HG03103 (cell line): ENCODE measurements around the gene HDAC1.
"Not testable (repeated sequence)": the region's sequence is repeated elsewhere in the genome, so short reads cannot be mapped to it uniquely, and the experiment has no call there.

Source experiments
- ATAC-seq: cut with Tn5 transposase; IDR thresholded peaks from one replicate; pipeline ENCODE4 v1.9.1; 2021; ENCODE audit warnings: low read depth; ENCODE audit not compliant: unreplicated experiment

Gene HDAC1

GRCh38 chr1:32341971-32342370 is 50.1 kb downstream of the HDAC1 start:
- no peak for ATAC-seq

GRCh38 chr1:32342704-32343103 is 50.8 kb downstream of the HDAC1 start:
- ATAC-seq, result no peak

GRCh38 chr1:32345289-32345827 is 53.5 kb downstream of the HDAC1 start:
- ATAC-seq, result no peak

- ATAC-seq, result no peak
Observed at GRCh38 chr1:32346532-32347157, 54.8 kb downstream of the HDAC1 start.

- no peak for ATAC-seq
Observed at GRCh38 chr1:32349211-32349708, 57.4 kb downstream of the HDAC1 start.

- ATAC-seq, result peak; percentile 32
Observed at GRCh38 chr1:32350785-32351398, 59.0 kb downstream of the HDAC1 start.

GRCh38 chr1:32351399-32352238 is 59.7 kb downstream of the HDAC1 start:
- ATAC-seq, result peak; percentile 79

GRCh38 chr1:32352239-32352745 is 60.4 kb downstream of the HDAC1 start:
- no peak for ATAC-seq

GRCh38 chr1:32352831-32353383 is 61.0 kb downstream of the HDAC1 start:
- ATAC-seq, result no peak

- no peak for ATAC-seq
Observed at GRCh38 chr1:32353431-32353830, 61.5 kb downstream of the HDAC1 start.

- no peak for ATAC-seq
Observed at GRCh38 chr1:32353886-32354570, 62.1 kb downstream of the HDAC1 start.

- not testable (repeated sequence) for ATAC-seq
Observed at GRCh38 chr1:32355778-32356177, 63.9 kb downstream of the HDAC1 start.

GRCh38 chr1:32356478-32356877 is 64.6 kb downstream of the HDAC1 start:
- no peak for ATAC-seq

GRCh38 chr1:32357614-32358013 is 65.7 kb downstream of the HDAC1 start:
- ATAC-seq, result no peak

- ATAC-seq, result no peak
Observed at GRCh38 chr1:32358435-32358834, 66.6 kb downstream of the HDAC1 start.

GRCh38 chr1:32361308-32361673 is 69.4 kb downstream of the HDAC1 start:
- ATAC-seq, result no peak

- ATAC-seq, result no peak
Observed at GRCh38 chr1:32361674-32362473, 70.0 kb downstream of the HDAC1 start.

GRCh38 chr1:32362474-32363313 is 70.8 kb downstream of the HDAC1 start, which contains the start of the genes FAM229A and TSSK3:
Gene FAM229A, minus strand, starts transcription at chr1:32362485. Its CDS starts 394 bp downstream, at chr1:32362091.
Gene TSSK3, plus strand, starts transcription at chr1:32362539. Its CDS starts 163 bp downstream, at chr1:32362702.
- ATAC-seq, result no peak
